Measurements from ENCODE around the gene BMP6.

The BMP6 gene

GRCh38 chr6:7832904-7833750 lies 107.2 kb downstream of the BMP6 start:
- DNase-seq: no peak

GRCh38 chr6:7833751-7834070 lies 107.8 kb downstream of the BMP6 start:
- no peak for DNase-seq

- DNase-seq: no peak
Observed at GRCh38 chr6:7836371-7837026, 110.6 kb downstream of the BMP6 start.

GRCh38 chr6:7841781-7842468 lies 116.0 kb downstream of the BMP6 start:
- DNase-seq: no peak

- DNase-seq: no peak
Observed at GRCh38 chr6:7846966-7847818, 121.3 kb downstream of the BMP6 start.

- DNase-seq: no peak
Observed at GRCh38 chr6:7848229-7848628, 122.3 kb downstream of the BMP6 start.

GRCh38 chr6:7851780-7852179 lies 125.9 kb downstream of the BMP6 start:
- no peak for DNase-seq

GRCh38 chr6:7859591-7859990 lies 133.7 kb downstream of the BMP6 start:
- DNase-seq: no peak

GRCh38 chr6:7865781-7866180 lies 139.9 kb downstream of the BMP6 start:
- DNase-seq: no peak

GRCh38 chr6:7866526-7866925 lies 140.6 kb downstream of the BMP6 start:
- no peak for DNase-seq

- no peak for DNase-seq
Observed at GRCh38 chr6:7868926-7869325, 143.0 kb downstream of the BMP6 start.

GRCh38 chr6:7878401-7878964 lies 152.6 kb downstream of the BMP6 start:
- DNase-seq: no peak

GRCh38 chr6:7879043-7879442 lies 153.1 kb downstream of the BMP6 start:
- no peak for DNase-seq

GRCh38 chr6:7879579-7879978 lies 153.7 kb downstream of the BMP6 start:
- no peak for DNase-seq

- DNase-seq: no peak
Observed at GRCh38 chr6:7879980-7880717, 154.2 kb downstream of the BMP6 start.

GRCh38 chr6:7880718-7881107 lies 154.8 kb downstream of the BMP6 start:
- no peak for DNase-seq

- no peak for DNase-seq
Observed at GRCh38 chr6:7881765-7882500, 156.0 kb downstream of the BMP6 start.

- no peak for DNase-seq
Observed at GRCh38 chr6:7882505-7883257, 156.8 kb downstream of the BMP6 start.

GRCh38 chr6:7883381-7883780 lies 157.5 kb downstream of the BMP6 start:
- no peak for DNase-seq

- DNase-seq: no peak
Observed at GRCh38 chr6:7886132-7886531, 160.2 kb downstream of the BMP6 start.

Data from NCI-H2227 treated with DMSO at 0.1 percent for 48 hours (cell line).